Panc1 (cell line): ENCODE data around the gene DENND2D. TPM values are rescaled to one million over a fixed set of nuclear protein-coding genes. Genes with fewer than 3 reads are reported as not detected.

ENCODE experiments used
- ATAC-seq: fragments of 200-7000 bp; cut with Tn5 transposase; 2 replicates; pipeline ENCODE4 v1.9.1; 2020; ENCODE audit warnings: mild to moderate bottlenecking, moderate library complexity
- BruUV-seq: library from RNA; stranded (reverse); fragments of 400-500 nt; replicated peaks from 2 replicates; lab custom pipeline; 2021; lab: Mats Ljungman, UMichigan
- CTCF ChIA-PET: fragments of 300-600 bp; sonication (Branson Sonifier 250); formaldehyde crosslinking; loops from one replicate; lab custom pipeline; 2022; ENCODE audit warnings: antibody characterized with exemption; lab: Charles Lee
- POLR2A ChIA-PET: fragments of 300-600 bp; sonication (Branson Sonifier 250); formaldehyde crosslinking; loops from one replicate; lab custom pipeline; 2022; ENCODE audit warnings: antibody characterized with exemption; lab: Charles Lee
- DNase-seq: peaks from one replicate; pipeline ENCODE4 v3.0.0-alpha.2; 2010; ENCODE audit warnings: low read depth, low spot score
- H3K27ac ChIP-seq: 2 replicates; pipeline ENCODE4 v1.5.1; 2011; ENCODE audit warnings: mild to moderate bottlenecking, low read length, inconsistent platforms
- H3K27me3 ChIP-seq: fragments of 200-500 bp; sonication (Bioruptor generic); 2 replicates; pipeline ENCODE4 v1.6.0; 2014; ENCODE audit warnings: low read length, inconsistent platforms; ENCODE audit not compliant: control insufficient read depth, insufficient read depth
- H3K36me3 ChIP-seq: fragments of 200-500 bp; sonication (Bioruptor generic); 2 replicates; pipeline ENCODE4 v1.5.1; 2014; ENCODE audit warnings: inconsistent platforms, mild to moderate bottlenecking, low read length, moderate library complexity; ENCODE audit not compliant: control insufficient read depth, insufficient read depth
- H3K4me1 ChIP-seq: 2 replicates; pipeline ENCODE4 v1.5.1; 2011; ENCODE audit warnings: inconsistent platforms, mild to moderate bottlenecking, low read length, moderate library complexity; ENCODE audit not compliant: control insufficient read depth, insufficient read depth
- H3K4me3 ChIP-seq, 2 experiments: 2 replicates each; pipeline ENCODE4 v1.5.1; 2011 to 2012; ENCODE audit warnings: low read depth in 2 of 2, low read length in 2 of 2, mild to moderate bottlenecking in 2 of 2, inconsistent platforms in 1 of 2, moderate library complexity in 1 of 2
- H3K9me3 ChIP-seq: fragments of 200-500 bp; sonication (Bioruptor generic); 2 replicates; pipeline ENCODE4 v1.5.1; 2014; ENCODE audit warnings: low read depth, mild to moderate bottlenecking, inconsistent platforms, low read length, moderate library complexity; ENCODE audit not compliant: control insufficient read depth, insufficient read depth
- POLR2AphosphoS5 ChIP-seq: IDR thresholded peaks from 2 replicates; pipeline ENCODE4 v1.6.1; 2012; ENCODE audit warnings: mild to moderate bottlenecking, low read depth, low read length, moderate library complexity
- SIN3A ChIP-seq: IDR thresholded peaks from 2 replicates; pipeline ENCODE4 v1.6.1; 2012; ENCODE audit warnings: low read depth, mild to moderate bottlenecking, low read length, moderate library complexity, borderline replicate concordance; ENCODE audit not compliant: insufficient read depth
- TCF7L2 ChIP-seq: IDR thresholded peaks from 2 replicates; pipeline ENCODE4 v1.6.1; 2011; ENCODE audit warnings: mild to moderate bottlenecking, low read depth, low read length, inconsistent platforms
- in situ Hi-C: cut with HindIII; loops from 2 replicates; pipeline ENCODE4 v1.10.0; 2016; ENCODE audit warnings: low sequenced_read_pairs, low pct_unique_long_range_greater_than_20kb
- intact Hi-C: fragments of 100-400 bp; cut with micrococcal nuclease; formaldehyde crosslinking; loops from one replicate; pipeline ENCODE4 v1.10.0; 2022; ENCODE audit not compliant: unreplicated experiment
- total RNA-seq: library from RNA; stranded (reverse); gene quantifications from one replicate; pipeline ENCODE4 v1.2.1, GENCODE V29; 2021; ENCODE audit not compliant: unreplicated experiment
- TF ChIP-seq, protein P1 (sequence below): fragments of 450-650 bp; IDR thresholded peaks from 2 replicates; pipeline ENCODE4 v1.5.1; 2017; ENCODE audit warnings: mild to moderate bottlenecking
- TF ChIP-seq, protein P2 (sequence below), 2 experiments: IDR thresholded peaks; 2 replicates each; pipeline ENCODE4 v1.6.1; 2011 to 2012; ENCODE audit warnings: low read depth in 2 of 2, control low read depth in 1 of 2, low read length in 1 of 2, mild to moderate bottlenecking in 1 of 2, moderate library complexity in 1 of 2; ENCODE audit not compliant: insufficient read depth in 1 of 2

The DENND2D gene
- total RNA-seq, 1 experiment from 2014 or later = 10.4 TPM

DNA sequence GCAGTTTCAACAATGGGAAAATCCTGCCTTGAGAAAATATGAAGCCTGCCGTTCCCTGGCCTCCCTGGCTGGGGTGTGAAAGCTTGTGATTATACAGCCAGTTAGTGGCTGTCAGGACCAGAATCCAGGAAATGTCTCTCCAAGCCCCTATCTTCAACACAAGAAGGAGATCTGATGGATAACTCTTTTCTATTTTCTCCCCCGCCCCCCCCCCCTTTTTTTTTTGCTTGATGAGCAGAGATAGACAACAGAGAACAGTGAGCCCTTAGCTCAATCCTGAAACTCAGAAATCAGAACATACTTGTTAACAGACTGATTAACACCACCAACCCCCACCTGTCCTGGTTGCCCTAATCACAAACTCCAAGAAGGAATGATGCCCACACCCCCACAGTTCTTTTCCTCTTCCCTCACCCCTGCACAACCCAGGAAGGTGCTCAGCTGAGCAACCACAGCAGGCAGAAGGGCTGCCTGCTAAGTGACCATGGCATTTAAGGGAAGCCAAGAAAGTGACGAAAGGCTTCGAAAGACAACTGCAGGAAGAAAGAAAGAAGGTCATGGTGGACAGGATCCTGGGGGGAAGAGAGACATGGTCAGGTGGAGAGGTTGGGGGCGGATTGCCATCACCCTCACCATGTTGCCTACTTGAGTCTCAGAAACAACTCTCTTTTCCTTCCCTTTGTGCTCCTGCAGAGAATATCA is 12.3 kb upstream of the DENND2D start:
- no TSS peak for BruUV-seq
- ChIA-PET POLR2A (no interaction called here), CTCF (no interaction called here)
- DNase-seq = no peak
- no peaks in the 10 kb centered on the region for H3K27me3 ChIP-seq
- in situ Hi-C loops = no loop called here
- no peaks in the 10 kb centered on the region for H3K9me3 ChIP-seq
- no peaks in the 10 kb centered on the region for H3K4me1 ChIP-seq
- no peak overlapping the region for H3K4me3 ChIP-seq
- H3K36me3 ChIP-seq = no peaks in the 10 kb centered on the region
- intact Hi-C loops = no loop called here
- H3K27ac ChIP-seq = no peak overlapping the region
- TF ChIP-seq, protein P1, sequence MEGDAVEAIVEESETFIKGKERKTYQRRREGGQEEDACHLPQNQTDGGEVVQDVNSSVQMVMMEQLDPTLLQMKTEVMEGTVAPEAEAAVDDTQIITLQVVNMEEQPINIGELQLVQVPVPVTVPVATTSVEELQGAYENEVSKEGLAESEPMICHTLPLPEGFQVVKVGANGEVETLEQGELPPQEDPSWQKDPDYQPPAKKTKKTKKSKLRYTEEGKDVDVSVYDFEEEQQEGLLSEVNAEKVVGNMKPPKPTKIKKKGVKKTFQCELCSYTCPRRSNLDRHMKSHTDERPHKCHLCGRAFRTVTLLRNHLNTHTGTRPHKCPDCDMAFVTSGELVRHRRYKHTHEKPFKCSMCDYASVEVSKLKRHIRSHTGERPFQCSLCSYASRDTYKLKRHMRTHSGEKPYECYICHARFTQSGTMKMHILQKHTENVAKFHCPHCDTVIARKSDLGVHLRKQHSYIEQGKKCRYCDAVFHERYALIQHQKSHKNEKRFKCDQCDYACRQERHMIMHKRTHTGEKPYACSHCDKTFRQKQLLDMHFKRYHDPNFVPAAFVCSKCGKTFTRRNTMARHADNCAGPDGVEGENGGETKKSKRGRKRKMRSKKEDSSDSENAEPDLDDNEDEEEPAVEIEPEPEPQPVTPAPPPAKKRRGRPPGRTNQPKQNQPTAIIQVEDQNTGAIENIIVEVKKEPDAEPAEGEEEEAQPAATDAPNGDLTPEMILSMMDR = no peak
- TF ChIP-seq POLR2AphosphoS5 (no peak), SIN3A (no peak), TCF7L2 (no peak)
- TF ChIP-seq, protein P2, sequence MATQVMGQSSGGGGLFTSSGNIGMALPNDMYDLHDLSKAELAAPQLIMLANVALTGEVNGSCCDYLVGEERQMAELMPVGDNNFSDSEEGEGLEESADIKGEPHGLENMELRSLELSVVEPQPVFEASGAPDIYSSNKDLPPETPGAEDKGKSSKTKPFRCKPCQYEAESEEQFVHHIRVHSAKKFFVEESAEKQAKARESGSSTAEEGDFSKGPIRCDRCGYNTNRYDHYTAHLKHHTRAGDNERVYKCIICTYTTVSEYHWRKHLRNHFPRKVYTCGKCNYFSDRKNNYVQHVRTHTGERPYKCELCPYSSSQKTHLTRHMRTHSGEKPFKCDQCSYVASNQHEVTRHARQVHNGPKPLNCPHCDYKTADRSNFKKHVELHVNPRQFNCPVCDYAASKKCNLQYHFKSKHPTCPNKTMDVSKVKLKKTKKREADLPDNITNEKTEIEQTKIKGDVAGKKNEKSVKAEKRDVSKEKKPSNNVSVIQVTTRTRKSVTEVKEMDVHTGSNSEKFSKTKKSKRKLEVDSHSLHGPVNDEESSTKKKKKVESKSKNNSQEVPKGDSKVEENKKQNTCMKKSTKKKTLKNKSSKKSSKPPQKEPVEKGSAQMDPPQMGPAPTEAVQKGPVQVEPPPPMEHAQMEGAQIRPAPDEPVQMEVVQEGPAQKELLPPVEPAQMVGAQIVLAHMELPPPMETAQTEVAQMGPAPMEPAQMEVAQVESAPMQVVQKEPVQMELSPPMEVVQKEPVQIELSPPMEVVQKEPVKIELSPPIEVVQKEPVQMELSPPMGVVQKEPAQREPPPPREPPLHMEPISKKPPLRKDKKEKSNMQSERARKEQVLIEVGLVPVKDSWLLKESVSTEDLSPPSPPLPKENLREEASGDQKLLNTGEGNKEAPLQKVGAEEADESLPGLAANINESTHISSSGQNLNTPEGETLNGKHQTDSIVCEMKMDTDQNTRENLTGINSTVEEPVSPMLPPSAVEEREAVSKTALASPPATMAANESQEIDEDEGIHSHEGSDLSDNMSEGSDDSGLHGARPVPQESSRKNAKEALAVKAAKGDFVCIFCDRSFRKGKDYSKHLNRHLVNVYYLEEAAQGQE (IDR thresholded peaks at IDR 0.05; ENCODE audit: insufficient read depth in 1 of 2, low read depth in 2 of 2, low read length in 1 of 2) = no peak
- no peak for ATAC-seq

DNA sequence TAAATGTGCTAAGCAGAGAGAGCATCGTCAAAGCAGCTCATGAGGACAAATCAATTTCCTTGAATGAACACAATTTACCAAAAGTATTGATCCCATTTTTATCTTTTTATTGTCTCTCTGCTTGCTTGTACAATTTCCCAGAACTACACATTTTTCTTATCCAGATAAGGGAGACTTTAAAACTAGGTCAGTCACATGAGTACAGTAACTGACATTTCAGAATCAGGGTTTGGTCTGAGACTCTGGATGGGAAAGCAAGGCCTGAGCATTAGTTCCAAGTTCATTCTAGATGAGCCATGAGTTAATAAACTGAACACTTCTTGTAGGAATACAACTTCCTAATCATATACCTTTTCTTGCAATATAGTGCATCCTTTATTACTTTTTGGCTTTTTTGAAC is 11.5 kb upstream of the DENND2D start:
- no peak for DNase-seq
- no peaks in the 10 kb centered on the region for H3K4me1 ChIP-seq
- no TSS peak for BruUV-seq
- intact Hi-C loops (no loop called here), in situ Hi-C loops (no loop called here)
- ChIA-PET CTCF (no interaction called here), POLR2A (no interaction called here)
- no peaks in the 10 kb centered on the region for H3K9me3 ChIP-seq
- no peak overlapping the region for H3K4me3 ChIP-seq
- no peak for TF ChIP-seq TCF7L2
- no peak for TF ChIP-seq POLR2AphosphoS5
- TF ChIP-seq, protein P2 (IDR thresholded peaks at IDR 0.05; ENCODE audit: insufficient read depth in 1 of 2, low read depth in 2 of 2, low read length in 1 of 2) = no peak
- TF ChIP-seq, protein P1 = no peak
- no peak for TF ChIP-seq SIN3A
- ATAC-seq = no peak
- no peak overlapping the region for H3K27ac ChIP-seq
- no peaks in the 10 kb centered on the region for H3K27me3 ChIP-seq
- H3K36me3 ChIP-seq = no peaks in the 10 kb centered on the region
